IMR-90 (cell line): ENCODE measurements around the gene MFN2.

ENCODE experiments used
- BHLHE40 ChIP-seq: fragments of 150-350 bp; IDR thresholded peaks from 2 replicates; pipeline ENCODE4 v1.6.1; 2016; ENCODE audit warnings: mild to moderate bottlenecking, low read depth, low read length
- CEBPB ChIP-seq: IDR thresholded peaks from 2 replicates; pipeline ENCODE4 v1.6.1; 2012; ENCODE audit warnings: low read depth, low read length, improper control_type of control experiment
- CHD1 ChIP-seq: IDR thresholded peaks from 2 replicates; pipeline ENCODE4 v1.6.1; 2012; ENCODE audit warnings: low read depth, low read length, improper control_type of control experiment
- CTCF ChIP-seq: conservative IDR thresholded peaks from 2 replicates; pipeline ENCODE4 v1.5.1; 2012; ENCODE audit warnings: mild to moderate bottlenecking, low read depth, low read length, improper control_type of control experiment
- MAFK ChIP-seq: IDR thresholded peaks from 2 replicates; pipeline ENCODE4 v1.6.1; 2012; ENCODE audit warnings: low read depth, low read length, improper control_type of control experiment
- MAZ ChIP-seq: IDR thresholded peaks from 2 replicates; pipeline ENCODE4 v1.6.1; 2012; ENCODE audit warnings: low read depth, mild to moderate bottlenecking, low read length, improper control_type of control experiment, moderate library complexity, borderline replicate concordance
- NFE2L2 ChIP-seq: fragments of 150-350 bp; IDR thresholded peaks from 2 replicates; pipeline ENCODE4 v1.6.1; 2016; ENCODE audit warnings: low read depth, mild to moderate bottlenecking, low read length
- POLR2A ChIP-seq: IDR thresholded peaks from 2 replicates; pipeline ENCODE4 v1.6.1; 2012; ENCODE audit warnings: mild to moderate bottlenecking, low read depth, low read length
- RAD21 ChIP-seq: IDR thresholded peaks from 2 replicates; pipeline ENCODE4 v1.6.1; 2012; ENCODE audit warnings: low read length, improper control_type of control experiment
- RCOR1 ChIP-seq: IDR thresholded peaks from 2 replicates; pipeline ENCODE4 v1.6.1; 2012; ENCODE audit warnings: mild to moderate bottlenecking, low read length, improper control_type of control experiment; ENCODE audit not compliant: insufficient replicate concordance
- RFX5 ChIP-seq: IDR thresholded peaks from 2 replicates; pipeline ENCODE4 v1.8.0; 2012; ENCODE audit warnings: low read depth, mild to moderate bottlenecking, low read length, moderate library complexity
- USF2 ChIP-seq: fragments of 150-350 bp; IDR thresholded peaks from 2 replicates; pipeline ENCODE4 v1.6.1; 2017; ENCODE audit warnings: mild to moderate bottlenecking, antibody characterized with exemption, low read length, low read depth

DNA sequence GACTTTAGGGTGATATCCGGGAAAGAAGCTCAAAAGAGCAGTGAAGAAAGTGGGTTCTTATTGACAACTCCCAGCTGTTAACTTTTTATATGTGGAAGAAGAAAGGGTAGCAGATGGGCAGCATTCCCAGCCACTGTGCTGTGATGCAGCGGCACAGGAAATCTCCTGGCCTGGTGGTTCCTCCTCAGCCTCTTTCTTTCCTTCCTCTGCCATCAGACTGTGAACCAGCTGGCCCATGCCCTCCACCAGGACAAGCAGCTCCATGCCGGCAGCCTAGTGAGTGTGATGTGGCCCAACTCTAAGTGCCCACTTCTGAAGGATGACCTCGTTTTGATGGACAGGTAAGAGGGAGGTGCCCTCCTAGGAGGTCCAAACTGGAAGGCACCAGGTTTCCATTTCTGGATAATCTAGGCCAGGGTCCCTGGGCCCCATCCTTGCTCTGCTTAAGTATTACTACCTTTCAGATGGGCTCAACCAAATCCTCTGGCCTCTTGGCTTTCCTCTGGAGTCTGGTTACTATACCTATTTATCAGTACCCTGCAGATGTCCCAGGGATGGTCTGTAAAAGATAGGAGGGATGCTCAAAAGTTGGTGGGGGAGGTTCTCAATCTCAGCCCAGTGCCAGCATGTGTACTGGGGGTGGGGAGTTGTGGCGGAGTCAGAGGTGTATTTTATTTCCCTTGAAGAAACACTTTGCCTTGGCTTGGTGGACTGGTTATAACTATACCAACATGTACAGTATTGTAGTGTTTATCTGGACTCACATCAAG lies 17.0 kb downstream of the MFN2 start:
- TF ChIP-seq CTCF: no peak
- TF ChIP-seq BHLHE40: no peak
- TF ChIP-seq POLR2A: no peak
- no peak for TF ChIP-seq MAZ
- no peak for TF ChIP-seq NFE2L2
- no peak for TF ChIP-seq USF2
- no peak for TF ChIP-seq MAFK
- TF ChIP-seq RAD21: no peak
- TF ChIP-seq RFX5: no peak
- TF ChIP-seq CHD1: no peak
- TF ChIP-seq CEBPB: no peak
- TF ChIP-seq RCOR1: no peak
